Hepatocyte (in vitro differentiated cells): ENCODE data around the gene ITGB2. TPM values are rescaled to one million over a fixed set of nuclear protein-coding genes. Genes with fewer than 3 reads are reported as not detected.

ENCODE experiments used
- DNase-seq: peaks from one replicate; pipeline ENCODE4 v3.0.0-alpha.2; 2016; ENCODE audit warnings: low spot score
- H2AFZ ChIP-seq: fragments of 200-600 bp; sonication (generic); 2 replicates; pipeline ENCODE4 v1.6.0; 2016; ENCODE audit warnings: antibody characterized with exemption, mild to moderate bottlenecking
- H3K27ac ChIP-seq: fragments of 200-600 bp; sonication (generic); 2 replicates; pipeline ENCODE4 v1.5.1; 2016; ENCODE audit warnings: mild to moderate bottlenecking
- H3K27me3 ChIP-seq: fragments of 200-600 bp; sonication (generic); 2 replicates; pipeline ENCODE4 v1.6.1; 2016
- H3K36me3 ChIP-seq: fragments of 200-600 bp; sonication (generic); replicated peaks from 2 replicates; pipeline ENCODE4 v1.5.1; 2016; ENCODE audit warnings: low read depth; ENCODE audit not compliant: insufficient read depth
- H3K4me1 ChIP-seq: fragments of 200-600 bp; sonication (generic); 2 replicates; pipeline ENCODE4 v1.5.1; 2016; ENCODE audit warnings: mild to moderate bottlenecking, moderate library complexity; ENCODE audit not compliant: insufficient read depth
- H3K4me2 ChIP-seq: fragments of 200-600 bp; sonication (generic); 2 replicates; pipeline ENCODE4 v1.6.0; 2016
- H3K4me3 ChIP-seq: fragments of 200-600 bp; sonication (generic); 2 replicates; pipeline ENCODE4 v1.5.1; 2016; ENCODE audit warnings: mild to moderate bottlenecking
- H3K79me2 ChIP-seq: fragments of 200-600 bp; sonication (generic); 2 replicates; pipeline ENCODE4 v1.6.0; 2017; ENCODE audit warnings: mild to moderate bottlenecking
- H3K9me2 ChIP-seq: fragments of 200-600 bp; sonication (generic); replicated peaks from 2 replicates; pipeline ENCODE4 v1.6.0; 2017; ENCODE audit warnings: mild to moderate bottlenecking; ENCODE audit not compliant: insufficient read depth
- H3K9me3 ChIP-seq: fragments of 200-600 bp; sonication (generic); 2 replicates; pipeline ENCODE4 v1.5.1; 2016; ENCODE audit warnings: low read depth, mild to moderate bottlenecking
- H4K20me1 ChIP-seq: fragments of 200-600 bp; sonication (generic); 2 replicates; pipeline ENCODE4 v1.6.0; 2016; ENCODE audit warnings: mild to moderate bottlenecking; ENCODE audit not compliant: insufficient read depth, poor library complexity, severe bottlenecking
- CTCF ChIP-seq: fragments of 200-600 bp; sonication (generic); IDR thresholded peaks from 2 replicates; pipeline ENCODE4 v1.5.1; 2016; ENCODE audit warnings: antibody characterized with exemption, mild to moderate bottlenecking; ENCODE audit not compliant: poor library complexity
- EZH2 ChIP-seq: fragments of 200-600 bp; sonication (generic); IDR thresholded peaks from 2 replicates; pipeline ENCODE4 v1.6.1; 2016; ENCODE audit warnings: antibody characterized with exemption, mild to moderate bottlenecking, borderline replicate concordance
- EZH2phosphoT487 ChIP-seq: fragments of 200-600 bp; sonication (generic); IDR thresholded peaks from one replicate; pipeline ENCODE4 v1.6.1; 2018; ENCODE audit warnings: antibody characterized with exemption, mild to moderate bottlenecking, low read depth, moderate library complexity; ENCODE audit not compliant: unreplicated experiment, severe bottlenecking
- WGBS: methylation state at CpG from one replicate; pipeline ENCODE4 v1.1.6; 2016; ENCODE audit warnings: low lambda C conversion rate; ENCODE audit errors: missing lambda C conversion rate; 5-methylcytosine and 5-hydroxymethylcytosine counted together
- polyA plus RNA-seq: library from polyadenylated mRNA; unstranded; fragments of >200 nt; fragmentation: Nextera tagmentation; extraction: Ambion mirVana; gene quantifications from 2 replicates; pipeline ENCODE4 v1.2.1, GENCODE V29; 2016
- total RNA-seq: library from RNA; depleted of rRNA; stranded (reverse); fragments of >200 nt; gene quantifications from 2 replicates; pipeline ENCODE4 v1.2.3, GENCODE V29; 2014

ITGB2 gene
- total and polyA plus RNA-seq, 2 experiments from 2014 or later = 3.8 to 4.2 TPM

DNA sequence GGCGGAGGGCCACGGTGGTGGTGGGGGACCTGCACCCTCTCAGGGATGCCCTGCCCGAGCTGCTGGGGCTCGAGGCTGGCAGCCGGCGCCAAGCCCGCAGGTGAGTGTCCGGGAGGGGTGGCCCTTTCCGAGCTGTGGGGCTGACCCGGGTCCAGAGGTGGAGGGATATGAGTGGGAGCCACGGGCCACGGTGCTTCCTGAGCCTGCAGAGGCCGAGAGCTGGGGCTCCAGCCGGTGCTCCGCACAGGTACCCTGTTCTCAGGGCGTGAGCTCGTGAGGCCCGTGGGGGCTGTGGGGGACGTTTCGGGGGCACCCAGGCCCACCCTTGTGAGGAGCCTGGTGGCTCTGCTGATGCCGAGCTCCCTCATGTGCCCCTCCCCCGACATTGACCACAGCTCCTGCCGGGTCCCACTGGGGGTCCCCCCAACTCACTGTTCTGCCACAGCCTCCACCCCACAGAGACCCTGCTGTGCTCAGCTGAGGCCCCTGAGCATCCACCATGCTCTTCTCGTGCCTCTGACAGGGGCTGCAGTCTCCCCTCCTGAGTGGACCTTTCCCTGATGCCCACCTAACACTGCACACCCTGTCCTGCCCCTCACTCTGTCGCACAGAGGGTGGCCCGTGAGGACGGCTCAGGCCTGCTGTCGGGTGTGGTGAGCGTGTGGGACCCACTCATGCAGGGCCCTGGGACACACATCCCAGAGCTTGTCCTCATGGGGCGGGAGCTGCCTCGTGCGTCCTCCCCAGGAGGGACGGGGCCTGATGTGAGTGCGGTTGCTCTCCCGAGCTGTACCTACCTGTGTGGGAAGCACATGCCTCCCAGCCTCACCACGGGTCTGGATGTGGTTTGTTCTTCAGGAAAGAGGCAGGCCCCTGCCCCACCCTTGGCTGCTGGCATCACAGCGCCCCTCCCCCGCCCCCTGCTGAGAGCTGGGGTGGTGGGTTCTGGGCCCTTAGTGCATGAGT is 46.7 kb upstream of the ITGB2 start:
- DNase-seq = no peak
- H3K36me3 ChIP-seq = no peaks in the 10 kb centered on the region
- no peak overlapping the region for H3K4me2 ChIP-seq
- peaks cover 11% of the 10 kb centered on the region for H3K79me2 ChIP-seq
- no peaks in the 10 kb centered on the region for H4K20me1 ChIP-seq
- H2AFZ ChIP-seq = no peak overlapping the region
- no peaks in the 10 kb centered on the region for H3K9me3 ChIP-seq
- no peak overlapping the region for H3K4me3 ChIP-seq
- H3K27ac ChIP-seq = no peak overlapping the region
- no peaks in the 10 kb centered on the region for H3K9me2 ChIP-seq
- WGBS = 96% methylated on average over 38 of the region's 38 CpGs
- H3K27me3 ChIP-seq = no peaks in the 10 kb centered on the region
- TF ChIP-seq EZH2phosphoT487 (no peak), CTCF (no peak), EZH2 (no peak)
- peaks cover 8% of the 10 kb centered on the region for H3K4me1 ChIP-seq

GRCh38 chr21:44966135-44967081 is 45.7 kb upstream of the ITGB2 start:
- 87% methylated on average over 30 of the region's 30 CpGs for WGBS
- H3K4me3 ChIP-seq = no peak overlapping the region

More at GRCh38 chr21:44966135-44967081, 45.7 kb upstream of the ITGB2 start:
- no peaks in the 10 kb centered on the region for H3K9me3 ChIP-seq
- no peaks in the 10 kb centered on the region for H3K27me3 ChIP-seq
- no peak overlapping the region for H2AFZ ChIP-seq
- no peak overlapping the region for H3K27ac ChIP-seq
- no peak for TF ChIP-seq CTCF
- no peak for TF ChIP-seq EZH2
- TF ChIP-seq EZH2phosphoT487 = no peak
- DNase-seq = no peak
- H4K20me1 ChIP-seq = no peaks in the 10 kb centered on the region
- no peak overlapping the region for H3K4me2 ChIP-seq
- peaks cover 8% of the 10 kb centered on the region for H3K4me1 ChIP-seq
- H3K36me3 ChIP-seq = no peaks in the 10 kb centered on the region
- no peaks in the 10 kb centered on the region for H3K9me2 ChIP-seq
- peaks cover 14% of the 10 kb centered on the region for H3K79me2 ChIP-seq
